Measurements from ENCODE around the gene FRMD3. TPM values are rescaled to one million over a fixed set of nuclear protein-coding genes. Genes with fewer than 3 reads are reported as not detected.

The FRMD3 gene
- total RNA-seq, 1 experiment from 2014 or later = 1.4 TPM

- TF ChIP-seq ATF6 (CRISPR knock-in tag; IDR thresholded peaks at IDR 0.05) (no peak), MXD4 (CRISPR knock-in tag; IDR thresholded peaks at IDR 0.05; ENCODE audit: borderline replicate concordance) (no peak), NFYB (CRISPR knock-in tag; conservative IDR thresholded peaks at IDR 0.05; ENCODE audit: low read depth) (no peak), TP53 (CRISPR knock-in tag; IDR thresholded peaks at IDR 0.05) (no peak), NR3C1 (CRISPR knock-in tag; conservative IDR thresholded peaks at IDR 0.05; ENCODE audit: low read depth) (no peak), ATF1 (CRISPR knock-in tag; IDR thresholded peaks at IDR 0.05) (no peak), ZNF219 (CRISPR knock-in tag; IDR thresholded peaks at IDR 0.05; ENCODE audit: borderline replicate concordance) (no peak)
- TF ChIP-seq, protein P1, sequence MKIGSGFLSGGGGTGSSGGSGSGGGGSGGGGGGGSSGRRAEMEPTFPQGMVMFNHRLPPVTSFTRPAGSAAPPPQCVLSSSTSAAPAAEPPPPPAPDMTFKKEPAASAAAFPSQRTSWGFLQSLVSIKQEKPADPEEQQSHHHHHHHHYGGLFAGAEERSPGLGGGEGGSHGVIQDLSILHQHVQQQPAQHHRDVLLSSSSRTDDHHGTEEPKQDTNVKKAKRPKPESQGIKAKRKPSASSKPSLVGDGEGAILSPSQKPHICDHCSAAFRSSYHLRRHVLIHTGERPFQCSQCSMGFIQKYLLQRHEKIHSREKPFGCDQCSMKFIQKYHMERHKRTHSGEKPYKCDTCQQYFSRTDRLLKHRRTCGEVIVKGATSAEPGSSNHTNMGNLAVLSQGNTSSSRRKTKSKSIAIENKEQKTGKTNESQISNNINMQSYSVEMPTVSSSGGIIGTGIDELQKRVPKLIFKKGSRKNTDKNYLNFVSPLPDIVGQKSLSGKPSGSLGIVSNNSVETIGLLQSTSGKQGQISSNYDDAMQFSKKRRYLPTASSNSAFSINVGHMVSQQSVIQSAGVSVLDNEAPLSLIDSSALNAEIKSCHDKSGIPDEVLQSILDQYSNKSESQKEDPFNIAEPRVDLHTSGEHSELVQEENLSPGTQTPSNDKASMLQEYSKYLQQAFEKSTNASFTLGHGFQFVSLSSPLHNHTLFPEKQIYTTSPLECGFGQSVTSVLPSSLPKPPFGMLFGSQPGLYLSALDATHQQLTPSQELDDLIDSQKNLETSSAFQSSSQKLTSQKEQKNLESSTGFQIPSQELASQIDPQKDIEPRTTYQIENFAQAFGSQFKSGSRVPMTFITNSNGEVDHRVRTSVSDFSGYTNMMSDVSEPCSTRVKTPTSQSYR (CRISPR knock-in tag; IDR thresholded peaks at IDR 0.05) = no peak
- TF ChIP-seq, protein P2, sequence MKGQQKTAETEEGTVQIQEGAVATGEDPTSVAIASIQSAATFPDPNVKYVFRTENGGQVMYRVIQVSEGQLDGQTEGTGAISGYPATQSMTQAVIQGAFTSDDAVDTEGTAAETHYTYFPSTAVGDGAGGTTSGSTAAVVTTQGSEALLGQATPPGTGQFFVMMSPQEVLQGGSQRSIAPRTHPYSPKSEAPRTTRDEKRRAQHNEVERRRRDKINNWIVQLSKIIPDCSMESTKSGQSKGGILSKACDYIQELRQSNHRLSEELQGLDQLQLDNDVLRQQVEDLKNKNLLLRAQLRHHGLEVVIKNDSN (CRISPR knock-in tag; IDR thresholded peaks at IDR 0.05) = no peak
- TF ChIP-seq, protein P3, sequence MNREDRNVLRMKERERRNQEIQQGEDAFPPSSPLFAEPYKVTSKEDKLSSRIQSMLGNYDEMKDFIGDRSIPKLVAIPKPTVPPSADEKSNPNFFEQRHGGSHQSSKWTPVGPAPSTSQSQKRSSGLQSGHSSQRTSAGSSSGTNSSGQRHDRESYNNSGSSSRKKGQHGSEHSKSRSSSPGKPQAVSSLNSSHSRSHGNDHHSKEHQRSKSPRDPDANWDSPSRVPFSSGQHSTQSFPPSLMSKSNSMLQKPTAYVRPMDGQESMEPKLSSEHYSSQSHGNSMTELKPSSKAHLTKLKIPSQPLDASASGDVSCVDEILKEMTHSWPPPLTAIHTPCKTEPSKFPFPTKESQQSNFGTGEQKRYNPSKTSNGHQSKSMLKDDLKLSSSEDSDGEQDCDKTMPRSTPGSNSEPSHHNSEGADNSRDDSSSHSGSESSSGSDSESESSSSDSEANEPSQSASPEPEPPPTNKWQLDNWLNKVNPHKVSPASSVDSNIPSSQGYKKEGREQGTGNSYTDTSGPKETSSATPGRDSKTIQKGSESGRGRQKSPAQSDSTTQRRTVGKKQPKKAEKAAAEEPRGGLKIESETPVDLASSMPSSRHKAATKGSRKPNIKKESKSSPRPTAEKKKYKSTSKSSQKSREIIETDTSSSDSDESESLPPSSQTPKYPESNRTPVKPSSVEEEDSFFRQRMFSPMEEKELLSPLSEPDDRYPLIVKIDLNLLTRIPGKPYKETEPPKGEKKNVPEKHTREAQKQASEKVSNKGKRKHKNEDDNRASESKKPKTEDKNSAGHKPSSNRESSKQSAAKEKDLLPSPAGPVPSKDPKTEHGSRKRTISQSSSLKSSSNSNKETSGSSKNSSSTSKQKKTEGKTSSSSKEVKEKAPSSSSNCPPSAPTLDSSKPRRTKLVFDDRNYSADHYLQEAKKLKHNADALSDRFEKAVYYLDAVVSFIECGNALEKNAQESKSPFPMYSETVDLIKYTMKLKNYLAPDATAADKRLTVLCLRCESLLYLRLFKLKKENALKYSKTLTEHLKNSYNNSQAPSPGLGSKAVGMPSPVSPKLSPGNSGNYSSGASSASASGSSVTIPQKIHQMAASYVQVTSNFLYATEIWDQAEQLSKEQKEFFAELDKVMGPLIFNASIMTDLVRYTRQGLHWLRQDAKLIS (CRISPR knock-in tag; IDR thresholded peaks at IDR 0.05; ENCODE audit: borderline replicate concordance) = no peak
- TF ChIP-seq, protein P4, sequence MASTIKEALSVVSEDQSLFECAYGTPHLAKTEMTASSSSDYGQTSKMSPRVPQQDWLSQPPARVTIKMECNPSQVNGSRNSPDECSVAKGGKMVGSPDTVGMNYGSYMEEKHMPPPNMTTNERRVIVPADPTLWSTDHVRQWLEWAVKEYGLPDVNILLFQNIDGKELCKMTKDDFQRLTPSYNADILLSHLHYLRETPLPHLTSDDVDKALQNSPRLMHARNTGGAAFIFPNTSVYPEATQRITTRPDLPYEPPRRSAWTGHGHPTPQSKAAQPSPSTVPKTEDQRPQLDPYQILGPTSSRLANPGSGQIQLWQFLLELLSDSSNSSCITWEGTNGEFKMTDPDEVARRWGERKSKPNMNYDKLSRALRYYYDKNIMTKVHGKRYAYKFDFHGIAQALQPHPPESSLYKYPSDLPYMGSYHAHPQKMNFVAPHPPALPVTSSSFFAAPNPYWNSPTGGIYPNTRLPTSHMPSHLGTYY (CRISPR knock-in tag; IDR thresholded peaks at IDR 0.05) = no peak
- TF ChIP-seq, protein P5, sequence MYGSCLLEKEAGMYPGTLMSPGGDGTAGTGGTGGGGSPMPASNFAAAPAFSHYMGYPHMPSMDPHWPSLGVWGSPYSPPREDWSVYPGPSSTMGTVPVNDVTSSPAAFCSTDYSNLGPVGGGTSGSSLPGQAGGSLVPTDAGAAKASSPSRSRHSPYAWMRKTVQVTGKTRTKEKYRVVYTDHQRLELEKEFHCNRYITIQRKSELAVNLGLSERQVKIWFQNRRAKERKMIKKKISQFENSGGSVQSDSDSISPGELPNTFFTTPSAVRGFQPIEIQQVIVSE (CRISPR knock-in tag; IDR thresholded peaks at IDR 0.05; ENCODE audit: borderline replicate concordance) = no peak
Observed at GRCh38 chr9:83200531-83200930, 337.7 kb downstream of the FRMD3 start (continued).

- no peak overlapping the region for H3K4me3 Mint-ChIP-seq
- H3K36me3 Mint-ChIP-seq = no peaks in the 10 kb centered on the region
- no peaks in the 10 kb centered on the region for H3K27me3 Mint-ChIP-seq (ENCODE audit: low read depth)
- peaks cover 23% of the 10 kb centered on the region for H3K4me1 Mint-ChIP-seq
- ATAC-seq = no peak
- ChIA-PET POLR2A (no interaction called here), CTCF (interaction anchor here (0.7 to 1.9 kb wide), 3 partner anchors 20 to 1250 kb away, joined by 3 to 8 read pairs (median 4); no protein-coding TSS in a partner anchor)
- H3K9me3 Mint-ChIP-seq = no peaks in the 10 kb centered on the region; the same call in 1 of the 2 replicates
- DNase-seq (ENCODE audit: low spot score) = no peak
- no peak overlapping the region for H3K27ac Mint-ChIP-seq
- TF ChIP-seq, protein P6, sequence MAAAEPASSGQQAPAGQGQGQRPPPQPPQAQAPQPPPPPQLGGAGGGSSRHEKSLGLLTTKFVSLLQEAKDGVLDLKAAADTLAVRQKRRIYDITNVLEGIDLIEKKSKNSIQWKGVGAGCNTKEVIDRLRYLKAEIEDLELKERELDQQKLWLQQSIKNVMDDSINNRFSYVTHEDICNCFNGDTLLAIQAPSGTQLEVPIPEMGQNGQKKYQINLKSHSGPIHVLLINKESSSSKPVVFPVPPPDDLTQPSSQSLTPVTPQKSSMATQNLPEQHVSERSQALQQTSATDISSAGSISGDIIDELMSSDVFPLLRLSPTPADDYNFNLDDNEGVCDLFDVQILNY (CRISPR knock-in tag; IDR thresholded peaks at IDR 0.05) = no peak
- TF ChIP-seq, protein P7, sequence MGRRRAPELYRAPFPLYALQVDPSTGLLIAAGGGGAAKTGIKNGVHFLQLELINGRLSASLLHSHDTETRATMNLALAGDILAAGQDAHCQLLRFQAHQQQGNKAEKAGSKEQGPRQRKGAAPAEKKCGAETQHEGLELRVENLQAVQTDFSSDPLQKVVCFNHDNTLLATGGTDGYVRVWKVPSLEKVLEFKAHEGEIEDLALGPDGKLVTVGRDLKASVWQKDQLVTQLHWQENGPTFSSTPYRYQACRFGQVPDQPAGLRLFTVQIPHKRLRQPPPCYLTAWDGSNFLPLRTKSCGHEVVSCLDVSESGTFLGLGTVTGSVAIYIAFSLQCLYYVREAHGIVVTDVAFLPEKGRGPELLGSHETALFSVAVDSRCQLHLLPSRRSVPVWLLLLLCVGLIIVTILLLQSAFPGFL (CRISPR knock-in tag; IDR thresholded peaks at IDR 0.05; ENCODE audit: borderline replicate concordance) = no peak
- TF ChIP-seq ZNF396 (CRISPR knock-in tag; IDR thresholded peaks at IDR 0.05; ENCODE audit: borderline replicate concordance) (no peak), TP53 (CRISPR knock-in tag; IDR thresholded peaks at IDR 0.05) (no peak), ATF3 (CRISPR knock-in tag; conservative IDR thresholded peaks at IDR 0.05) (no peak), ELF4 (CRISPR knock-in tag; IDR thresholded peaks at IDR 0.05; ENCODE audit: low read depth) (no peak)
- TF ChIP-seq, protein P8, sequence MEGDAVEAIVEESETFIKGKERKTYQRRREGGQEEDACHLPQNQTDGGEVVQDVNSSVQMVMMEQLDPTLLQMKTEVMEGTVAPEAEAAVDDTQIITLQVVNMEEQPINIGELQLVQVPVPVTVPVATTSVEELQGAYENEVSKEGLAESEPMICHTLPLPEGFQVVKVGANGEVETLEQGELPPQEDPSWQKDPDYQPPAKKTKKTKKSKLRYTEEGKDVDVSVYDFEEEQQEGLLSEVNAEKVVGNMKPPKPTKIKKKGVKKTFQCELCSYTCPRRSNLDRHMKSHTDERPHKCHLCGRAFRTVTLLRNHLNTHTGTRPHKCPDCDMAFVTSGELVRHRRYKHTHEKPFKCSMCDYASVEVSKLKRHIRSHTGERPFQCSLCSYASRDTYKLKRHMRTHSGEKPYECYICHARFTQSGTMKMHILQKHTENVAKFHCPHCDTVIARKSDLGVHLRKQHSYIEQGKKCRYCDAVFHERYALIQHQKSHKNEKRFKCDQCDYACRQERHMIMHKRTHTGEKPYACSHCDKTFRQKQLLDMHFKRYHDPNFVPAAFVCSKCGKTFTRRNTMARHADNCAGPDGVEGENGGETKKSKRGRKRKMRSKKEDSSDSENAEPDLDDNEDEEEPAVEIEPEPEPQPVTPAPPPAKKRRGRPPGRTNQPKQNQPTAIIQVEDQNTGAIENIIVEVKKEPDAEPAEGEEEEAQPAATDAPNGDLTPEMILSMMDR (IDR thresholded peaks at IDR 0.05) = no peak
Observed at GRCh38 chr9:83199832-83200231, 338.4 kb downstream of the FRMD3 start.

Measured in WTC11 (cell line).